ENCODE data around the gene NFRKB.

GRCh38 chr11:129937592-129938238 is 42.3 kb upstream of the NFRKB start:
- TF ChIP-seq EP300 (IDR thresholded peaks at IDR 0.05): no peak
- TF ChIP-seq CTCF (IDR thresholded peaks at IDR 0.05): no peak
- TF ChIP-seq POLR2A (IDR thresholded peaks at IDR 0.05): no peak
